ENCODE measurements around the gene MLPH. TPM values are rescaled to one million over a fixed set of nuclear protein-coding genes. Genes with fewer than 3 reads are reported as not detected.

Gene MLPH
- total and polyA plus RNA-seq, 2 of the 13 experiments (the other 11 are each of a cell fraction or from before 2014, with no cell fraction given), result 0.12 TPM; not detected in 1

- TF ChIP-seq SAP130 (CRISPR knock-in tag; IDR thresholded peaks at IDR 0.05; ENCODE audit: low read depth), result peak; percentile 81
- TF ChIP-seq MXD3 (CRISPR knock-in tag; IDR thresholded peaks at IDR 0.05), result peak; percentile 42; the same call in 1 of the 2 replicates
- TF ChIP-seq, protein P1, sequence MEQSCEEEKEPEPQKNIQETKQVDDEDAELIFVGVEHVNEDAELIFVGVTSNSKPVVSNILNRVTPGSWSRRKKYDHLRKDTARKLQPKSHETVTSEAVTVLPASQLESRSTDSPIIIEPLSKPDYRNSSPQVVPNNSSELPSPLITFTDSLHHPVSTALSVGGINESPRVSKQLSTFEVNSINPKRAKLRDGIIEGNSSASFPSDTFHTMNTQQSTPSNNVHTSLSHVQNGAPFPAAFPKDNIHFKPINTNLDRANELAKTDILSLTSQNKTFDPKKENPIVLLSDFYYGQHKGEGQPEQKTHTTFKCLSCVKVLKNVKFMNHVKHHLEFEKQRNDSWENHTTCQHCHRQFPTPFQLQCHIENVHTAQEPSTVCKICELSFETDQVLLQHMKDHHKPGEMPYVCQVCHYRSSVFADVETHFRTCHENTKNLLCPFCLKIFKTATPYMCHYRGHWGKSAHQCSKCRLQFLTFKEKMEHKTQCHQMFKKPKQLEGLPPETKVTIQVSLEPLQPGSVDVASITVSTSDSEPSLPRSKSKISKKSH (CRISPR knock-in tag; IDR thresholded peaks at IDR 0.05; ENCODE audit: borderline replicate concordance), result no peak
- no peak for TF ChIP-seq NCOA1 (CRISPR knock-in tag; IDR thresholded peaks at IDR 0.05)
- no peak for TF ChIP-seq ZNF75D (CRISPR knock-in tag; IDR thresholded peaks at IDR 0.05; ENCODE audit: borderline replicate concordance)
- no peak for TF ChIP-seq MATR3 (CRISPR knock-in tag; IDR thresholded peaks at IDR 0.05)
- no peak for TF ChIP-seq GABPA (IDR thresholded peaks at IDR 0.05; ENCODE audit: low read depth, low read length)
- peak; percentile 64; the same call in 1 of the 2 replicates for TF ChIP-seq GABPA (CRISPR knock-in tag; IDR thresholded peaks at IDR 0.05; ENCODE audit: low read depth)
- no peak for TF ChIP-seq SRSF9 (IDR thresholded peaks at IDR 0.05; ENCODE audit: borderline replicate concordance, insufficient read depth, low read depth, low read length, poor library complexity, severe bottlenecking)
- TF ChIP-seq CREM (IDR thresholded peaks at IDR 0.05), result peak; percentile 62
- TF ChIP-seq CREM (CRISPR knock-in tag; IDR thresholded peaks at IDR 0.05), result no peak
- TF ChIP-seq ZNF615 (CRISPR knock-in tag; IDR thresholded peaks at IDR 0.05; ENCODE audit: borderline replicate concordance), result no peak
- no peak for TF ChIP-seq SYNCRIP (IDR thresholded peaks at IDR 0.05; ENCODE audit: insufficient read depth, low read depth, low read length)
- no peak for TF ChIP-seq ZBTB46 (CRISPR knock-in tag; IDR thresholded peaks at IDR 0.05; ENCODE audit: borderline replicate concordance)
- peak; percentile 69; the same call in 1 of the 2 replicates for TF ChIP-seq TFE3 (CRISPR knock-in tag; IDR thresholded peaks at IDR 0.05)
- no peak for TF ChIP-seq PREB (CRISPR knock-in tag; IDR thresholded peaks at IDR 0.05)
- no peak for TF ChIP-seq RFXANK (CRISPR knock-in tag; IDR thresholded peaks at IDR 0.05)
- TF ChIP-seq ZFX (CRISPR knock-in tag; IDR thresholded peaks at IDR 0.05; ENCODE audit: low read depth), result peak; percentile 76
- TF ChIP-seq ZNF772 (CRISPR knock-in tag; IDR thresholded peaks at IDR 0.05), result peak; percentile 78; the same call in 1 of the 2 replicates
- peak; percentile 85 for TF ChIP-seq ARID5B (CRISPR knock-in tag; IDR thresholded peaks at IDR 0.05)
These were observed 114.5 kb downstream of the MLPH start (continued) for GRCh38 chr2:237601453-237602116.
